MCF 10A (cell line): ENCODE results near the gene MAPRE2. TPM values are rescaled to one million over a fixed set of nuclear protein-coding genes. Genes with fewer than 3 reads are reported as not detected.

Experiments used
- BruUV-seq: library from RNA; stranded (reverse); fragments of 400-500 nt; replicated peaks from 2 replicates; lab custom pipeline; 2021; lab: Mats Ljungman, UMichigan
- CTCF ChIA-PET: fragments of 300-600 bp; sonication (Branson Sonifier 250); formaldehyde crosslinking; extraction: SDS; loops from one replicate; lab custom pipeline; 2021; ENCODE audit warnings: antibody characterized with exemption, inconsistent platforms; lab: Yijun Ruan, JAX
- POLR2A ChIA-PET: fragments of 300-600, 350-650 bp; sonication (Branson Sonifier 250); formaldehyde crosslinking; extraction: SDS; loops from one replicate; lab custom pipeline; 2020; ENCODE audit warnings: antibody characterized with exemption, inconsistent platforms; lab: Yijun Ruan, JAX
- DNase-seq: peaks from one replicate; pipeline ENCODE4 v3.0.0-alpha.2; 2018; ENCODE audit not compliant: unreplicated experiment
- H3K27ac Mint-ChIP-seq: one replicate; pipeline ENCODE4 v1.8.0; 2022; ENCODE audit warnings: mild to moderate bottlenecking, low read depth, mixed read lengths; ENCODE audit not compliant: unreplicated experiment
- H3K27me3 Mint-ChIP-seq: one replicate; pipeline ENCODE4 v1.8.0; 2022; ENCODE audit warnings: mixed read lengths; ENCODE audit not compliant: insufficient read depth, unreplicated experiment
- H3K36me3 Mint-ChIP-seq: one replicate; pipeline ENCODE4 v1.8.0; 2022; ENCODE audit warnings: mild to moderate bottlenecking, moderate library complexity, mixed read lengths; ENCODE audit not compliant: insufficient read depth, unreplicated experiment
- H3K4me1 Mint-ChIP-seq: one replicate; pipeline ENCODE4 v1.8.0; 2022; ENCODE audit warnings: mixed read lengths; ENCODE audit not compliant: insufficient read depth, unreplicated experiment
- H3K4me3 Mint-ChIP-seq: one replicate; pipeline ENCODE4 v1.8.0; 2022; ENCODE audit warnings: mild to moderate bottlenecking, moderate library complexity, mixed read lengths; ENCODE audit not compliant: unreplicated experiment
- H3K9me3 Mint-ChIP-seq: one replicate; pipeline ENCODE4 v1.8.0; 2022; ENCODE audit warnings: mixed read lengths; ENCODE audit not compliant: unreplicated experiment
- intact Hi-C: fragments of 100-400 bp; cut with micrococcal nuclease; formaldehyde crosslinking; loops from 2 replicates; pipeline ENCODE4 v1.14.1; 2022
- total RNA-seq: library from RNA; stranded (reverse); gene quantifications from 2 replicates; pipeline ENCODE4 v1.2.3, GENCODE V29; 2022
- TF ChIP-seq, protein P1 (sequence below): fragments of 200-600 bp; IDR thresholded peaks from one replicate; pipeline ENCODE4 v1.8.0; 2022; ENCODE audit warnings: antibody characterized with exemption, mild to moderate bottlenecking; ENCODE audit not compliant: unreplicated experiment

MAPRE2 gene
- total RNA-seq, 1 experiment from 2014 or later = 7.7 TPM

DNA sequence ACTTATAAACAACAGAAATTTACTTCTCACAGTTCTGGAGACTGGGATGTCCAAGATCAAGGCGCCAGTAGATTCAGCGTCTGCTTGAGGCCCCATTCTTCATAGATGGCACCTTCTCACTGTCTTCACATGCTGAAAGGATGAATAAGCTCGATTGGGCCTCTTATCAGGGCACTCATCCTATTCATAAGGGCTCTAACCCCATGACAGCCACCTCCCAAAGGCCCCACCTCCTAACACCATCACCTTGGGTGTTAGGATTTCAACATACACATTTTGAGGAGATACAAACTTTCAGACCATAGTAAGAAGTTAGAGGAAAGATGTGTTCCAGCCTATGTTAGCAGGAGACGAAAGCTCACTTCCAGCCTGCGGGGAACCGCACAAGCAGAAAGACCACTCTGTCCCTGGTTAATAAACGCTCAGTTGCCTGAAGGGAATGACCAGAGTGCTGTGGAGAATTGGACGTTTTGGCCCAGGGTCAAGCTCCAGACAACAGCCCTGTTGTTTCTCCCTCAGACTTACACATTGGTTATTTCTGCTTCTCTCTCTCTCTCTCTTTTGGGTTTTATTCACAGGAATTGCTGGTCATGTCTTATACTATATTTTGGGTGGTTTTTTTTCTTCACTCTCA, 90.3 kb downstream of the MAPRE2 start:
- no peaks in the 10 kb centered on the region for H3K27me3 Mint-ChIP-seq
- H3K9me3 Mint-ChIP-seq = no peaks in the 10 kb centered on the region
- H3K36me3 Mint-ChIP-seq = peaks cover 6% of the 10 kb centered on the region
- peaks cover 14% of the 10 kb centered on the region for H3K4me1 Mint-ChIP-seq
- ChIA-PET POLR2A (interaction anchor here (0.7 to 1.2 kb wide), 2 partner anchors 11 to 285 kb away, joined by 3 read pairs; no protein-coding TSS in a partner anchor), CTCF (interaction anchor here (0.8 to 2.9 kb wide), 4 partner anchors 12 to 125 kb away, joined by 3 to 18 read pairs (median 7); no protein-coding TSS in a partner anchor)
- BruUV-seq = no TSS peak
- H3K4me3 Mint-ChIP-seq = no peak overlapping the region
- TF ChIP-seq, protein P1, sequence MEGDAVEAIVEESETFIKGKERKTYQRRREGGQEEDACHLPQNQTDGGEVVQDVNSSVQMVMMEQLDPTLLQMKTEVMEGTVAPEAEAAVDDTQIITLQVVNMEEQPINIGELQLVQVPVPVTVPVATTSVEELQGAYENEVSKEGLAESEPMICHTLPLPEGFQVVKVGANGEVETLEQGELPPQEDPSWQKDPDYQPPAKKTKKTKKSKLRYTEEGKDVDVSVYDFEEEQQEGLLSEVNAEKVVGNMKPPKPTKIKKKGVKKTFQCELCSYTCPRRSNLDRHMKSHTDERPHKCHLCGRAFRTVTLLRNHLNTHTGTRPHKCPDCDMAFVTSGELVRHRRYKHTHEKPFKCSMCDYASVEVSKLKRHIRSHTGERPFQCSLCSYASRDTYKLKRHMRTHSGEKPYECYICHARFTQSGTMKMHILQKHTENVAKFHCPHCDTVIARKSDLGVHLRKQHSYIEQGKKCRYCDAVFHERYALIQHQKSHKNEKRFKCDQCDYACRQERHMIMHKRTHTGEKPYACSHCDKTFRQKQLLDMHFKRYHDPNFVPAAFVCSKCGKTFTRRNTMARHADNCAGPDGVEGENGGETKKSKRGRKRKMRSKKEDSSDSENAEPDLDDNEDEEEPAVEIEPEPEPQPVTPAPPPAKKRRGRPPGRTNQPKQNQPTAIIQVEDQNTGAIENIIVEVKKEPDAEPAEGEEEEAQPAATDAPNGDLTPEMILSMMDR = no peak
- H3K27ac Mint-ChIP-seq = peak overlapping the region; percentile 44
- intact Hi-C loops = no loop called here
- DNase-seq = no peak

DNA sequence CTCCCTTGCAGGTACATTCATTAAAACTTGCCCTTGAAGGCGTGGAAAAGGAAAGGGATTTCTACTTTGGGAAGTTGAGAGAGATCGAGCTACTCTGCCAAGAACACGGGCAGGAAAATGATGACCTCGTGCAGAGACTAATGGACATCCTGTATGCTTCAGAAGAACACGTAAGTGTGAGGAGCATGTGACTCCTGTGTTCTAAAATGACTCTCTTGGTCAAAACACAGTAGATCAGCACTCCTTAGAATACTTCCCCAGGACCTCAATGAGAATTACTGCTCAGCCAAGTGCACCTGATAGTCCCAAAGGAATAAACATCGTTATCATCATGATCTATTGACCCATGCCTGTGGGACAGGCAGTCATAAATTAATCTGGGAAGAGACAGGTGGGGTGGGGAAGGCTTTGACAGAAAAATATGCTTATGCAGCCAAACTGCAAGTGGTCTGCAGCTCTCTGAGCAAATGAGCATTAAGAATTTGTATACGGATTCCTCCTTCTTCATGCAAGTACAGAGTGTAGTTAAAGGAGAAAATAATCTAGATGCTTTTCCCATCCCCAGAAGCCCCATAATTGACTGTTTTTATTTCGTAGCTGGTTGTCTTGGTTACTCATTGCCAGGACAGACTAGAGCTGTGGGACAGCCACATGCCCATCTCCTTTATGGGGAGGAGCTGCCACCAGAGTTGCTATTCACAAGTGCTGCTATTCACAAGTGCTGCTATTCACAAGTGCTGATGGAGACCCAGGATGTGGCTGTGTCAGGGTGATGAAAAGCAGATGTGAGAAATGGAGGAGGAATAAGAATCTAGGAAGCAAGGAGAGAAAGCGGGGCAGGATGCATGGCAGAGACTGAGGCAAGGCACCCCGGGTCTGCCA, 91.0 kb downstream of the MAPRE2 start:
- no TSS peak for BruUV-seq
- Mint-ChIP-seq H3K4me3 (no peak overlapping the region), H3K9me3 (no peaks in the 10 kb centered on the region), H3K27me3 (no peaks in the 10 kb centered on the region), H3K36me3 (peaks cover 6% of the 10 kb centered on the region), H3K27ac (peak overlapping the region; percentile 44), H3K4me1 (peaks cover 14% of the 10 kb centered on the region)
- TF ChIP-seq, protein P1 = no peak
- peak; percentile 24 for DNase-seq
- POLR2A ChIA-PET = interaction anchor here (0.7 to 1.2 kb wide), 2 partner anchors 10 to 286 kb away, joined by 3 read pairs; no protein-coding TSS in a partner anchor
- CTCF ChIA-PET = interaction anchor here (0.6 to 2.9 kb wide), 6 partner anchors 11 to 1697 kb away, joined by 3 to 18 read pairs (median 4); partner anchors contain the start of gene KIAA1328
- intact Hi-C loops = no loop called here

DNA sequence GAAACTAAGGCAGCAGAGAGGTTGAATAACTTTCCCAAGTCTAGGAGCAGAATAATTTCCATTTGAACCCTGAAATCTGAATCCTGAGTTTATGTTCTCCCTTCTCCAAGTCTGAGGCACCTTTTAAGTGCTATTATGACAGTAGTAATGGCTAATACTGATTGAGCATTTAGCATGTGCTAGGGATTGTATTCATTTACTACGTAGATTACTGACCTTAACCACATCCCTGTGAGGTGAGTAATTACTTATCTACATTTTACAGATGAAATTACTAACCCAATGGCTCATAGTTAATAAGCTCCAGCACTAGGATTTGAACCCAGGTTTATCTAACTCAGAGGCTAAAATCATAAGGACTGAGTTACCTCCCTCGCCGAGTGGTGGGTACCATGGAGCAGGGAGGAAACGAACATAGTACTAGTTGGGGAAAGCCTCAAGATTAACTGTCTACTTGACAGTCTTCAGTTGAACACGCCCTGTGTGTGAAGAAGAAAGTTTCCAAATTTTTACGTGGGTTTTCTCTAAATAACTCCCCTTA, 93.0 kb downstream of the MAPRE2 start:
- no TSS peak for BruUV-seq
- no peaks in the 10 kb centered on the region for H3K9me3 Mint-ChIP-seq
- H3K4me1 Mint-ChIP-seq = peaks cover 14% of the 10 kb centered on the region
- DNase-seq = no peak
- no peaks in the 10 kb centered on the region for H3K36me3 Mint-ChIP-seq
- no peaks in the 10 kb centered on the region for H3K27me3 Mint-ChIP-seq
- intact Hi-C loops = no loop called here
- ChIA-PET POLR2A (no interaction called here), CTCF (interaction anchor here (0.7 to 2.9 kb wide), 4 partner anchors 9 to 35 kb away, joined by 3 to 18 read pairs (median 8); no protein-coding TSS in a partner anchor)
- no peak overlapping the region for H3K4me3 Mint-ChIP-seq
- H3K27ac Mint-ChIP-seq = no peak overlapping the region
- TF ChIP-seq, protein P1 = no peak
